ENCODE measurements around the gene UBE2F.

Gene UBE2F

DNA sequence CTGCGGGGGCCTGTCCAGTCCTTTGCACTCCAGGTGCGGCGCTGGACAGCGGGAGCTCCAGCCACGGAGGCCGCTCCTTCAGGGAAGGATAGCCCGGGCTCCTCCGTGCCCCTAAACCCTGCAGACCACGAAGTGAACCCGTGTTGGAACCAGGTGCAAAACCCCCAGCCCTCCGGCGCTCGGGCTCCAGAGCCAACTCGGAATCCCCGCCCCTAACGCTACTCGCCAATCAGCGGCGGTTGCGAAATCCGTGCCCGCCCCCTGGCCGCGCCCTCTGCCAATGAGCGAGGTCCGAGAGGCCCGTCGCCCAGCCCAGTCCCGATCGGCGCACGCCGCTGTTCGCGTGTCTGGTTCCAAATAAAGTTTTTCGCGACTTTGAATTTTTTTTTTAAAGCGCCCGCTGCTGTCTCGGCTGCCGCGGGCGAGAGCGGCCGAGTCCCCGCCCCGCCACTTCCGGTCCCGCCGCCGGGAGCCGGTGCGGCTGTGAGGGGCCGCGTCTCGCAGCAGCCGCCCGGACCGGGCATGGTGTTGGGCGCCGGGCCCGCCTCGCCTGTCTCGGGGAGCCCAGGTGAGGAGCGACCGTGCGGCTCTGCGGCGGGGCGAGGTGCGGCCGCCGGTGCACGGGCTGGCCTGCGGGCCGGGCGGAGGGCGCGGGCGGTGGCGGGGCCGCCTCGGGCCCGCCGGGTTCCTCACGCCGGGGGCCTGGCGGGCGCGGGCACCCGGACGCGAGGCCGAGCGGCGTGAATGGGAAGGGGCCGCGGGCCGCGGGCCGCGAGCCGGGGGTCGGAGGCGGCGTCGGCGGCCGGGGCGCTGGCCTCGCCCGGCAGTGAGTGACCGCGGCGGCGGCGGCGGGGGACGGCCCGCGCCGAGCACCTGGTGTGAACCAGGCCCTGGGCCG lies at the start of gene UBE2F:
UBE2F (plus strand) TSS at position 450 of the 898 bp plus-strand sequence. CDS start 6,094 bp downstream, outside the sequence.
- DNase-seq (ENCODE audit: low spot score), result peak; percentile 98

DNA sequence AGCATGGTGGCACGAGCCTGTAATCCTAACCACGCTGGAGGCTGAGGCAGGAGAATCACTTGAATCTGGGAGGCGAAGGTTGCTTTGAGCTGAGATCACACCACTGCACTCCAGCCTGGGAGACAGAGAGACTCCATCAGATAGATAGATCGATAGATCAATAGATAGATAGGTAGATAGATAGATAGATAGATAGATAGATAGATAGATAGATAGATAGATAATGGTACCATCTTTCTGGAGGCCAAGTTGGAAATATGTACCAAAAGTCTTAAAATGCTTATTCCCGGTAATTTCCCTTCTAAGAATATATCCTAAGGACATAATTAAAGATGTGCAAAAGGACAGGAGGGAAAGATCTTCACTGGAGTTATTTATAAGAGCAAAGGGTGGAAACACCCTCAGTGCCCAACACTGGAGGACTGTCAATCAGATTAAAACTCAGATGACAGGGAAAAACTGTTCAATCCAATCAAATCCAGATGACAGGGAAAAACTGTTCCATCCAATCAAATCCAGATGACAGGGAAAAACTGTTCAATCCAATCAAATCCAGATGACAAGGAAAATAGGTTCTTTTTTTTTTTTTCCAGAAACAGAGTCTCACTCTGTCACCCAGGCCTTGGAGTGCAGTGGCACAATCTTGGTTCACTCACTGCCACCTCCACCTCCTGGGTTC lies 49.0 kb upstream of the UBE2F start:
- no peak for DNase-seq (ENCODE audit: low spot score)

- no peak for DNase-seq (ENCODE audit: low spot score)
Measured at GRCh38 chr2:237919593-237919992, 47.2 kb upstream of the UBE2F start.

GRCh38 chr2:237920673-237921072 lies 46.1 kb upstream of the UBE2F start:
- DNase-seq (ENCODE audit: low spot score), result no peak

DNA sequence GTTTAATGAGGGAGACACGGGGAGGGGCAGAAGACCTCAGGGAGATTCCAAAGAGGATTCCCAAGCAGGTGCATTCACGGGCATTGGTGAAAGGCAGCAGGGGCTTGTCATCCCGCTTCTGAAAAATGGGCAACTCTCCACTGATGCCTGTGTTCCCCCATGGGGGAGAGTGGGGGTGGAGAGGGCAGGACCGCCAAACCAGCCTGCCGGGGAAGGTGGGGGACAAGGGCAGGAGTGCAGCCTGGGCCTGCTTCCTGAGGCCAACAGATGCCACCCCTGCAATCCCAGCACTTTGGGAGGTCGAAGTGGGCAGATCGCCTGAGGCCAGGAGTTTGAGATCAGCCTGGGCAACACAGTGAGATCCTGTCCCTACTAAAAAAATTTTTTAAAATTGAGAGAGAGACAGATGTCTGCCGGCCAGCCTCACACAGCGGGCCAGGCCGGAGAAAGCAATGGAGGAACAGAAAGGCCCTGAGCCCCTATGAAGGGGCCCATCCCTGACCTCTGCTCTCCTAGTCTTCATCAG lies 44.8 kb upstream of the UBE2F start:
- DNase-seq (ENCODE audit: low spot score), result no peak

- no peak for DNase-seq (ENCODE audit: low spot score)
Measured at GRCh38 chr2:237922641-237923361, 44.0 kb upstream of the UBE2F start.

DNA sequence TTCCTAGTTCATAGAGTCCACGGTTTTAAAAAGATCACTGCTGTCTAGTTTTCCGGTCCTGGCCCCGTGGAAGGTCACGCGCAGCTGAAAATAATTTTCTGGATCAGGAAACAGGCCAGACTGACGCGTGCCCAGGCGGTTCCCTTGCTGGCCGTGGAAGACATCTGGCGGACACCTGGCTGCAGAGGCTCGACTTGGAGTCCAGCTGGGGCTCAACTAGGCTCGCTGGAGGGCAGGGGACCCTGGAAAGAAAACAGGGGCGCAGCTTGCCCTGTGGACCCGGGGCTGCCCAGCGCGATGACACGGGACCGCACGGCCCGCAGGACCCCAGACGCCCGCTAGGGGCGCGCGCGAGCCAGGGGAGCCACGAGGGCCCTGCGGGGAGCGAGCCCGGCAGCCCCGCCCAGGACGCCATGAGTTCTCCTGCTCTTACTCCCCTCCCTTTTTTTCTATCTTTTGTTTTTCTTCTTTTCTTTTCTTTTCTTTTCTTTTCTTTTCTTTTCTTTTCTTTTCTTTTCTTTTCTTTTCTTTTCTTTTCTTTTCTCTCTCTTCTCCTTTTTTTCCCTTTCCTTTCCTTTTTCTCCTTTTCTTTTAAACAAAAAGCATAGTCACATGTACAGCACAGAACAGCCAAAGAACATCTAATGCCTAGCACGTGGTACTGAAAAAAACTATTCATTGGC lies 43.2 kb upstream of the UBE2F start:
- DNase-seq (ENCODE audit: low spot score), result peak; percentile 88

DNA sequence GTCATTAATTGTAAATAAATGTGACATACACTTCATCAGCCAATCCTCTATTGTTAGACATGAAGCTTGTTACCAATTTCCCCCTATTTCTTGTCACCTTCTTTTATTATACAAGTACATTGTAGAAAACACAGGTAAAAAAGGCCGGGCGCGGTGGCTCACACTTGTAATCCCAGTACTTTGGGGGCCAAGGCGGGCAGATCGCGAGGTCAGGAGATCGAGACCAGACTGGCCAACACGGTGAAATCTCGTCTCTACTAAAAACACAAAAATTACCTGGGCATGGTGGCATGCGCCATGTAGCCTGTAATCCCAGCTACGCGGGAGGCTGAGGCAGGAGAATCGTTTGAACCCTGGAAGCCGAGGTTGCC lies 42.7 kb upstream of the UBE2F start:
- DNase-seq (ENCODE audit: low spot score), result no peak

- no peak for DNase-seq (ENCODE audit: low spot score)
Measured at GRCh38 chr2:237927135-237927534, 39.7 kb upstream of the UBE2F start.

DNA sequence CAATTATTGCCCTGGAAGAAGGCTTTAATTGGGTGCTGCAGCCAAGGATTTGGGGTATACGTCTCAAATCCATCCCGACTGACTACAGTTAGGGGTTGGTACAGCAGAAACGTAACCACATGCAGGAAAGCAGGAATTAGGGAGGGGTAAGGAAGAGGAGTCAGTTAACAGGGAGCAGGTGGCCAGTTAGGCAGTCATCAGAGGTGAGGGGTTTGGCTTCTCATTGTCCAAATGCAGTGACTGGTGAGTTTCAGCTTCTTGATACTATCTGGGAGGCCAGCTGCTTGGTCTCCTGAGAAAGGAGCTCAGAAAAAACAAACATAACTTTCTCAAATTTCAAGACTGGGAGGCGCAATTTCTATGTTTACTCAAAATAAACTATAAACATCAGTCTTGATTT lies 38.8 kb upstream of the UBE2F start:
- DNase-seq (ENCODE audit: low spot score), result no peak

GRCh38 chr2:237929979-237930378 lies 36.8 kb upstream of the UBE2F start:
- no peak for DNase-seq (ENCODE audit: low spot score)

- DNase-seq (ENCODE audit: low spot score), result no peak
Measured at GRCh38 chr2:237931205-237931721, 35.6 kb upstream of the UBE2F start.

DNA sequence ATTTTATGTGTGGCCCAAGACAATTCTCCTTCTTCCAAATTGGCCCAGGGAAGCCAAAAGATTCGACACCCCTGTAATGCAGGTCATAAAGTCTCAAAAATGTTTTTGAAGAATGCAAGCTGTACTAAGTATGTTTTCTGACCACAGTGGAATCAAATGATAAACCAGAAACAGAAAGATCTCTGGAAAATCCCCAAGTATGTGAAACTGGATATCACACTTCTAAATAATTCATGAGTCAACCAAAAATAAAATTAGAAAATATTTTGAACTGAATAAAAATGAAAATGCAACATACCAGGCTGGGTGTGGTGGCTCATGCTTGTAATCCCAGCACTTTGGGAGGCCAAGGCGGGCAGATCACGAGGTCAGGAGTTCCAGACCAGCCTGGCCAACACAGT lies 34.1 kb upstream of the UBE2F start:
- no peak for DNase-seq (ENCODE audit: low spot score)

DNA sequence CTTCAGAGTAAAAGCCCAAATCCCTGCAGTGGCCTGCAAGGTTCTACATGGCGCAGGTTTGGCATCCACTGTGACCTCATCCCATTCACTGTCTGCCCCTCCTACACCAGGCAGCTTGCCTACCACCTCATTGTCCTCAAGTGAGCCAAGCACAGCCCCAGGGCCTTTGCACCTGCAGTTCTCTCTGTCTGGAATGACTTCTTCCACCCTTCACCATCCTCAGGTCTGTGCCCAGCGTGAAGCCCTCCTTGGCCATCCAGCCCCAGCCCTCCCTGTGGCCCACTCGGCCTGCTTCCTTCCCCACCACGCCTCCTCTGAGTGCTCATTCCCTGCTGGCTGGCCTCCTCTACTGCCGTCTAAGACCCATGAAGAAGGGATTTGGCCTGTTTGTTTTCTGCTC lies 32.6 kb upstream of the UBE2F start:
- DNase-seq (ENCODE audit: low spot score), result no peak

GRCh38 chr2:237935740-237936452 lies 30.9 kb upstream of the UBE2F start:
- DNase-seq (ENCODE audit: low spot score), result no peak

GRCh38 chr2:237939251-237939650 lies 27.6 kb upstream of the UBE2F start:
- DNase-seq (ENCODE audit: low spot score), result no peak

DNA sequence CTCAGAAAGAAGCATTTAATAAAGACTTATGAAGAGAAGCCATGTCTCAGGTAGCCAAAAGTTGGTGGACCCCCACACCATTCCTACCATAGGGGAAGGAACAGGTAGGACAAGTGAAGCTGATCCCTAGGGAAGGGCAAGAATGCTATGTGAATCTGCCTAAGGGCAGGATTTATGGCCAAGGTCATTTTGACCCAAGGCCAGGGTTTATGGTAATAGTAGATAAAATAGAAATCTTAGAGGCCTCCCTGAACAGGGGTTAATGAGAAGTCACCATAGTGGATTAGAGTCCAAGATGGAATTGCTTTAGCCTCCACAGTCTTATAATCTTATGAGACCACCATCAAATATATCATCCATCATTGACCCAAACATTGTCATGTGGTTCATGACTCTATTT lies 26.0 kb upstream of the UBE2F start:
- no peak for DNase-seq (ENCODE audit: low spot score)

DNA sequence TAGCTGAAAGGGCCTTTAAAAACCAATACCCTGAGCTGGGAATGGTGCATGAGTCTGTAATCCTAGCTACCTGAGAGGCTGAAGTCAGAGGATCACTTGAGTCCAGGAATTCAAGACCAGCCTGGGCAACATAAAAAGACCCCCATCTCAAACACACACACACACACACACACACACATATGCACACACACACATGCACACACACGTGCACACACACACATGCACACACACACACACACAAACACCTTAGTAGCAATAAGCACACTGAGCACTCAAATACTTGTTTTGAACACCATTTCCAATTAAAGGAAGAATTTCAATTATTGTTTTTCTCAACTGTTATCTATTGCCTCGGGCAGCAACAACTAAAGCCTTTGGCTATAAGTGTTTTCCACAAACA lies 25.6 kb upstream of the UBE2F start:
- DNase-seq (ENCODE audit: low spot score), result no peak

- no peak for DNase-seq (ENCODE audit: low spot score)
Measured at GRCh38 chr2:237942513-237942899, 24.3 kb upstream of the UBE2F start.

DNA sequence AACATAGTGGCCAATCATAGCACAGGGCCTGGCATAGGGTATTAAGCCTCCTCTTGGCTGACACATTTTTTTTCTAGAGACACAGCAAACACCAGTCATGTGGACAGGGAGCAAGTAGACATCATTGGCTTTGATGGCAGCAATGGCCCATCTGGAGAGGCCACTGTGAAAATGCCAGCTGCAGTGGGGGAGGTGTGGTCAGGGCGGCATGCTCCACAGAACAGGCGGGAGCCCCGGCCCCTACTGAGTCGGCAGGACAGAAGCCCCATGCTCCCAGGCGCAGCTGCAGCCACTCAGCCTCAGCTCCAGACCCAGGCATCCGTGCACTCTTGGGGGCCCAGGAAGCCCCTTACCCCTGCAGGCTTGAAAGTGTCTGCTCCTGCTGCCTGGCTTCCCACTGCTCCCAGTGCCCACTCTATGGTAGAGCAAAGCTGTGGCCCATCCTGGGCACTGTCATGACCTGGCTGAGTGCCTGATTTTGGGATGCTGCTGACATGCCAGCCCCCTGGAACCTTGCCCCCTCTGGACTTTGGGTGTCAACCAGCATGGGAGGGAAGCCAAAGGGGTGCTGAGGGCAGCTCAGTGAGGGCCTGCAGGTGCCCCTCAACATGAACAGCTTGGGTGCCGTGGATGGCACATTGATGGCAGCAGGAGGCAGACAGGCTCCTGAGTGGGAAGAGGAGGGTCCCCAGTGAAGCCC lies 23.3 kb upstream of the UBE2F start:
- no peak for DNase-seq (ENCODE audit: low spot score)
